Inferior parietal cortex (tissue), 1 donor: Measurements from ENCODE around the gene EIF5A.

ENCODE experiments used
- DNase-seq: peaks from one replicate; pipeline ENCODE4 v3.0.0-alpha.2; 2016; ENCODE audit errors: extremely low spot score

EIF5A gene

DNA sequence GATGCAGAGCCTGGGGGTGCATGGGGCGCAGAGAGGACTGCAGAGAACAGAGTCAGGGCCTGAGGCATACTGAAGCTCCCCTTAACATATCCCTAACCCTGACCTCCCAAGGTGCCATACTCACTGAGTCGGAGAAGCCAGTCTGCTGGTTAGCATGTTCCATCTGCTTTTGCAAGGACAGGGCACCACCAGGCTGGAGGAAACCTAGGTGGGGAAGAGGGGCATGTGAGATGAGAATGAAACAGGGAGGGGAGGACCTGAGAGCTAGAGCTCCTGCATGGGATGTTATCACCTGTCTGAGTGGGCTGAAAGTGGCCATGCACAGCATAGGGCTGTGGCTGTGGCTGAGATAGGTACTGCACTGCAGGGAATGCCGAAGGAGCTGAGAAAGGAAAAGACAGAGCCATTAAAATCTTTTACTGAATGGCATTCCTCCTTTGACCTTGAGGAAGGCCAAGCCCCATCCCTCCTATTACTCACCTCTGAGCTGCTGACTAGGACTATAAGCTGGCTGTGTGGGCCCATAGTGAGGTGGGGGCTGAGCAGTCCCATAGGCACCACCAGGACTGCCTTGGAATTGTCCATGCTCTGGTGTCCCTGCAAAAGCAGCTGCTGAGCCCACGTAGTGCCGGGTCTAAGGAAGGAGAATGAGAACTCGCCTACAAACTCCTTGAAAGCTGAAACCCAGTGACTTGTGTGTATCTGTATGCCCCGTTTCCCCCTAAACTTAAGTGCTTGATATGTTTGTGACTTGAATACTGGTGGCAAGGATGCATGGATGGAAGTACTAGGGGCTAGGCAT is 5.9 kb downstream of the EIF5A start:
- no peak for DNase-seq

DNA sequence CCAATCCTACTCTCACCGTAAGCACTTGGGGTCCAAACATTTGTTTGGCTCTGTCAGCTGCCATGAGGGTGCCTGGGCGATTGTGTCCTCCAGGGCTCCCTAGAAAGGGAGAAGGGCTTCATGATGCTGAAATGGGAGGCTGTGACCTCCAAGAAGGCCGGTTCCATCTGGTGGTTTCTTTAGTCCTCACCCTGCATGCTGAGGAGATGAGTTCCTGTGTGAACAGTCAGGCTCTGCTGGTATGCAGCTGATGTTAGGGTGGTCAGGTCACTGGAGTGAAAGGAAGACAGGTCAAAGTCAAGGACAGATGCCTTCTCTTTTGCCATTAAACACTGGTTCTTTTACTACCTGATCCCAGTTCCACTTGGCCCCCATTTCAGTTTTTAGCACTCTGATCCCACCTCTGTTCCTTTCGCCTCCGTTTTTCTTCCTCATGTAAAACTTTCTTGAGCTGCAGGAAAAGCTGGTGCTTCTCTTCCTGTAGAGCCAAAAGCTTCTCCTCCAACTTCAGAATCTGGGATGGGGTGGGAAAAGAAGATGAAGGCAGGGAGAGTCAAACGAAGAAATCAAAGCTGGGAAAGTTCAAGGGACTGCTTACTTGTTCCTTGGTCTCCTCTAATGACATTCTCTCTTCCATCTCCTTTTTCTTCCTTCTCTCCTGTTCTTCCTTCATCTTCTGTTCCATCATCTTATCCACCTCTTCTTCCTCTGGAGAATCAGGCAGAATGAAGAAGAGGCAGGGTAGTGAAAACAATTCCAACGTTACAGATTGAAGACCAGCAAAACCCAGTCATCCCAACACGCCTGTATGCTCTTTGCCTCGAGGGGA is 6.7 kb downstream of the EIF5A start:
- no peak for DNase-seq

DNA sequence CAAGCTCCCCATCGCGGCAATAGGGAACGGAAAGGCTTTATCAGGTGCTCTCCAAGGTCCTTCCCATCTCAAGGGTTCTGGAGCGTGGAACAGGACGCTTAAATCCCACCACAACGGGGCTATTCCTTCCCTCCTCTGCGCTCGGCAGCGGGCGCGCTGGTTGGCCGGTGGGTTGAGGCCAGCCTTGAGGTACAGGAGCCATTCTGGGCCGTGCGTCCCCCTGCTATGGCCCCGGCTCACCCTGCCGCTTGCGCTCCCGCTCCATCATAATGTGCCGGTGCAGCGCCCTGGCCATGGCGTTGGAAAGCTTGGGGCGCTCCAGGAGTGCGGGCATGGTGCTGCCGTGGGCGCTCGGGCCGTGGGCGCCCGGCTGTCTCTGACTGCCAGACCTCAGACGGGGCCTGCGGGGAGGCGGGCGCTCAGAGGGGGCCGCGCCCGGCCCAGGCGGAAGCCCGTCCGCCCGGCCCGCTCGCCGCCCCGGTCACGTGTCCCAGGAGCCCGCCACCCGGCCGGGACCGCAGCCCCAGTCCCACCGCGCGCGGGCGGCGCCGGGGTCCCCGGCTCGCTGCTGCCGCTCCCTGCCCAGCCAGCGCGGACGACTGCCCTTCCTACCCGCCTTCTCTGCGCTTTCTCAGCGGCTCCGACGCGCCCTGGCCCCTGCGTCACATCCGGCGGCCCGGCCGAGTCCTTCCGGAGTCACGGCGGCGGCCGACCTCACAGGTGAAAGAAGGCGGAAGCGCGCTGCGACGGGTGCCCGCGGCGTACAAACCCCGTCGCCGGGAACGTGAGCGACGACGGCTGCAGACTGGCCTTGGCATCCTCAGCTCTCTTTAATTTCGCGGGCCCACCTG is 7.5 kb downstream of the EIF5A start, which contains the start of gene GPS2:
GPS2 (minus strand) TSS at position 642 of the 851 bp plus-strand sequence; CDS start at position 334, 308 bp downstream.
- DNase-seq: peak; percentile 90

DNA sequence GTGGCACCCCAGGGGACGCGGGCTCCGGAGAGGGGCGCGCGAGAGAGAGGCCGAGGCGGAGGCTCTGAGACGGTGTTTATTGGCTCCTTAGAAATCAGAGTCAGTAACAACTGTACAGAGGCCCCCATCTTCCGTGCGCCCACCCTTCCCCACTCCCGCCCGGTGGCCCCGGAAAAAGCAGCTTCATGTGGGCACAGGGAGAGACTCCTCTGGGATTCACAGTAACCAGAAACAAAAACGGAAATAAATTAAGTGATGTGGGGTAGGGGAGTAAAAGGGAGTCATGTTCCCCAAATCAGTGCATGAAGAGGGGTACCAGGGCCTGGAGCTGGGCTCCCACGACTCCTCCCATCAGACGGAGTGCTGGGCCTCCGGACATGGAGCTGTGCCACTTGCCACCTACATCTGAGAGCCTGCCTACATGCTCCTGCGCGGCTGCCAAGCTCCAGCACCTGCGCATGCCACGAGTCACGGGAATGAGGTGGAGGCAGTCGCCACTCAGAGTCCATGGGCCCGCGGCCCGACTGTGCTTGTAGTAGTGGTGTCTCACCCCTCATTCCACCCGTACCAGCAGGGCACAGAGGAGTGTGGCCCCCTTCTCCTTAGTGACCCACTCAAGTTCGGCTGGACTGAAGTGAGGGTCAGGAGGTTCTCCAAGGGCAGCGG is 8.3 kb downstream of the EIF5A start:
- no peak for DNase-seq

DNA sequence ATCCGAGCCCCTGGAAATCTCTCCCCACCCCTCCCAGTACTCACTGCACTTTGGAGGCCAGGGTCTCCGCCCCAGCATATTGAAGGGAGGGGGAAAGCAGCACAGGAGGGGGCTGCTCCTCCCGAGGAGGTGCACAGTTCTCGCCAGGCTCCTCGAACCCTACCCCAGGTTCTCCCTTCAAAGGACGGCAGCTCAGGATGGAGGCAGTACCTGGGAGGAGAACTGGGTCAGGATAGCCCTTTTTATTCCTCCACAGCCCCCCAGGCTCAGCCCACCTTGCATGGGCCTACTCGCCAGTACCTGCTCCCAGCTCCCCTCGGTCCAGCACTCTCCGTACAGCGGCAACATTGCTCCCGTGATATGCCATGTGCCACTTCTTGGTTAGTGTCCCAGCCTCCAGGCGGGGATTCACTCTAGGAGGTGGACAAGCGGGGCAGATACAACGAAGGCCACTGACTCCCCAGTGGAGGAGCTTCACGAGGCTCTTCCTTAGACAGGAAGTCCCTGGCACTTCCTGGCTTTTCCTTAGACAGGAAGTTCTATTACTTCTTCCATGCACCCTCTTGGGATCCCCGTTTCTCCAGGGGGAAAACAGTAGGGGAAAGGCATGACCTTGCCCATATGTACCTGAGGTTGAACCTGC is 9.9 kb downstream of the EIF5A start:
- DNase-seq: no peak

DNA sequence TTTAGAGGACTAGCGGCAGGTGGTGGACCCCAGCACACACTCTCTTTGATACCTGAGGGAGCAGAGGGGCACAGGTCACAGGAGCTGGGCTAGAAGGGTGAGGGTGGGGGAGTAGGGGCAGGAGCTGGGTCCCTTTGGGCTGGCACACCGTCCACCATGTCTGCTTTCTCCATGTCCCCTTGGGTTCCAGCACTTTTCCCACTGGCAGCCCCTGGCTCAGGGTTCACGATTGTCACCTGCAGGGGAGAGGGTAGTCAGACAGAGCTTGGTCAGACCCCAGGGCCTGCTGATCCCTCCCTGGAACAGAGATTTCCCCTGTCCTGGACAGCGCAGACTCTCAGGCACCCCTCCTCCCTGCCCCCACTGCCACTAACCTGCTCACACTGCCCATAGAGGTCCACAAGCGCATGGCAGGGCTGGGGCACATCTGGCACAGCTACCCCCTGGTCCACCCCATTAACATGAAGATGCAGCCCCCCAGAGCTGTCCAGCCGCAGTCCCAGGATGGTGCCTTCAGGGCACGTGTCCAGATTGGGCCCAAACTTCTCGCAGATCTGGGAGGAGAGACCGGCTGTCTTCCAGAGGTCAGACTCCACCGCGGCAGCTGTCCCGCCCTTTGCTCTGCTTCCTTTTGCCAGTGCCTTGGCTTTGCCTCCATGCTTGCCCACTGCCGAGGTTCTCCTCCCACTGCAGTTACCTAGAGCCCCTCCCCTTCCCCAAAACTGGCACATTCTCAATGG is 10.9 kb downstream of the EIF5A start:
- DNase-seq: no peak

DNA sequence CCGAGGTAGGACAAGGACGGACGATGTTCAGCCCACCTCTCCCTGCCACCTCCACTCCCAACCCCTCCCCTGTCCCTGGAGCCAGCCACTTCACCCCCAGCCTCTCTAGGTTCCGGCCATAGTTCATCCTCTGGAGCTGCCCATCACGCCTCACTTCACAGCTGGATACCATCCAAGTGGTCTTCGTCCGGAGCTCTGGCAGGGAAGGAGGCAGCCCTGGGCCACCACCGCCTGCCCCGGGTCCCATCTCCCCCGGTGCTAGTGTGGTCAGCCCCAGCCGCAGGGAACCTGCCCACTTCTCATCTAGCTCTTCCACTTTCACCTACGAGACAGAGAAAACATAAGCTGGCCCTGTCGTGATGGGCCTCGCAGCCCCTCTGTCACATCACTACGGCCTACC is 14.0 kb downstream of the EIF5A start:
- DNase-seq: no peak

DNA sequence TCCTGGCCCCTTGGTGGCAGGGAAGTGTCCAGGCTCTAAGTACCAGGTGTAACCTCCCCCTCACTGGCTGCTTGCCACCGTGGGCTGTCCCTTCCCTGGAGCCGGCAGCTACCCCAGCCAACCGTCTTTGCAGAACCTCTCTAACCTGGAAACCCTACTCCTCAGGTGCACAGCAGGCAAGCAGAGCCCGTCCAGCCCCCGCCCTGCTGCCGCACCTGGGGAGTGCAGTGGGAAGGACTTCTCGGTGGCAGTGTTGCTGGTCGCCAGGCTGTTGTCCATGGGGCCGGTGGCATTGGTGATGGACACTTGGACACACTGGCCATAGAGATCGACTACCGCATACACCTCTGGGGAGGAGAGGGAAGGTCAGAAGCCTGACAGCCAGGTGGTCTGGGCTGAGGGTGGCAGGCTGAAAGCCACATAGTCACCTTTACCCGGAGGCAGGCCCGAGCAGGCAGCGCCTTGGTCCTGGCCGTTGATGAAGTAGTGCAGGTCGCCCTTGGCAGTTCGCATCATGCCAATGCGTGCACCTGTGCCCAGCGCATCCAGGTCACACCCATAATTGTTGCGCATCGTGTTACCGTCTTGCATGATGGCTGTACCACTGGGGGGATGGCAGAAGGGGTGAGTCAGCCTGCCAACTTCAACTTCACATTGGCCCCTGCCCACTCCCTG is 15.2 kb downstream of the EIF5A start:
- no peak for DNase-seq

DNA sequence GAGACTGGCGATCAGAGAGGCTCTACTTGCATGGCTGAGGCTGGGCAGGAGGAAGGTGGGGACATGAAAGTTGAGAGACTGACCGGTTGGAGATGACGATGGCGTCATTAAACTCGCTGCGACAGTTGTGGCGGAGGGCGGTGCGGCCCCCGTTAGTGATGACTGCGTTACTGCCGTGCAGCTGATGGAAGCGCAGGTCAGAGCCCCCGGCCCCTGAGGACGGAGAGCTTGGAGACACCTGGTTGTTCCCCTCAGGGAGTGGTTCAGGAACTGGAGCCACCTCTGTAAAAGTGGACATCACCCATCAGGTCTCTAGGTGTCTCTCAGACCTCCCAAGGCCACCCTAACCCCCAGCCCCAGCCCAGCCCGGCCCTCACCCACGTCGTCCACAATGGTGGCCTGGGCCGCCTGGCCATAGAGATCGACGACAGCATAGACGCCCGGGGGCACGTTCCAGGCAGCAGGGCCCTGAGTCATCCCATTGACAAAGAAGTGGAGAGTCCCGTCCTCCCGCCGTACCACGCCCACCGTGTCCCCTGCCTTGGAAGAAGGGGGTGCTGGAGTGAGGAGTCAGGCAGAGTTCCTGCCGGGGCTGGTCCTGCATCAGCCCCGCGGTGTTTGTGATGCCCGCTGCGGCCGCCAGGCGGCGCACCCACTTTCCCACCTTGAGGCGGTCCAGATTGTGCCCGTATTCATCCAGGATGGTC is 16.5 kb downstream of the EIF5A start:
- no peak for DNase-seq

DNA sequence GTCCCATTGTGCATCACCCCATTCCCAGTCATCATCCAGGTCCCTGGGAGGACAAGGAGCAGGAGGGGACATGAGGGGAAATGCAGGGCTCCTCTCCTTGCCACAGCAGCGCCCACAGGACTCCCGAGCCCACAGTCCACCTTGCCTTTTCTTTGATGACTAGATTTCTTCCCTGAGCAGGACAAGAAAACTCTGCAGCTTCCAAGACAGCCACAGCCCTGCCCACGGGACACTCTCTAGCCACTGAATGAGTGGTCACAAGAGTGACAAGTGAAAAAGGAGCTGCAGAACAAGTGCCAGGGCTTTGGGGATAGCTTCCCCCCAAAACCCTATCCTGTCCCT is 17.0 kb downstream of the EIF5A start:
- DNase-seq: no peak

DNA sequence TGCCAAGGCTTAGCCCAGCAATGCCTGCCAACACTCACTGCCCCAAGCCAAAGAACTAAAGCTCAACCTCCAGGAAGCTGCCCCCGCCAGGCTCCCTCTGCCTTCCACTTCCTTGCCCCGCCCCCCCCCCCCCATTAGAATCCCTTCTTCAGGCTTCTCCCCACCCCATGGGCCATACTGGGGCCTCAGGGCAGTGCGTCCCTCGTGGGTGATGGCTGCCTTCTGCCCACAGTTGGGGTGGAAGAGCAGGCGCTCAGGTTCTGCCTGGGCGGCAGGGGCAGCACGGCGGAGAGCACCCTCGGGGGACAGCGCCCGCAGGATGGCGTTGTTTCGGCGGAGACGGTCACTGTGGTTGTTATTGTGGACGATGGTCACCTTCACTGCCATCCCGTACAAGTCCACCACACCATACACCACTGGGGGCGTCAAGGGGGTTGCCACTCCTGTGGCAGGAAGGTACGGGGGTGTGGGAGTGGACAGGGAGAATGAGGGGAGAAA is 17.7 kb downstream of the EIF5A start:
- DNase-seq: no peak

DNA sequence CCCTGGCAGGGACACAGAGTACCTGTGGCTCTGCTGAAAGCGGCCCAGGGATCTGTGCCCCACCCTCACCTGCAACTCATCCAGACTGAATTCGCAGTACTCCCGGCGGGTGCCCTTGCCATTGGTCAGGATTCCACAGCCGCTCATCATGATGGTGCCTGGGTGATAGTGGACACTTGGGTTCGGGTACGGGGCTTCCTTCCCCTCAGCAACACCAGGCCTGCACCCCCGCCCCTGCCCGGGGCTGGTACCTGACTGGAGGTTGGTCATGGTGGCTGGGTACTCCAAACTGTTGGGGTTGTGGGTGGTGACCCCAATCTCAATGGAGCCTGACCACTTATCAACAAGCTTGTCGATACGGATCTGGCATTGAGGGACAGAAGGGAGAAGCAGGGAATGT is 18.8 kb downstream of the EIF5A start:
- no peak for DNase-seq

DNA sequence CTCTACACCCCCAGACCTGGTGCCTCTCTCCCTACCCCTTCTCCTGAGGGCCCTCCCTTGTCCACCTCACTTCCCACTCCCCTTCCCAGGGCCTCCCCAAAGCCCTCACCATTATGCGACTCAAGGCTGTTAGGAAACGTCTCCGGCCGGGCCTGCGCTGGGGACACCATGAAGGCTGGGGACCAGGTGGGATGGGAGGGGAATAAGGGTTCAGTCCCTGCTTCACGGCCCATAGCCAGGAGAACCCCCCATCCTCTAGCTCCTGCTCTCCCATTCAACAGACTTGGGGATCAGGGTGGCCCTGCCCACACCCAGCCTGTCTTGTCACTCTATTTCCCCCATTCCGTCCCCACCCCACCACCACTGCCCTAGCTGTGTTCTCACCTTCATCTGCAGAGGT is 19.6 kb downstream of the EIF5A start:
- no peak for DNase-seq

DNA sequence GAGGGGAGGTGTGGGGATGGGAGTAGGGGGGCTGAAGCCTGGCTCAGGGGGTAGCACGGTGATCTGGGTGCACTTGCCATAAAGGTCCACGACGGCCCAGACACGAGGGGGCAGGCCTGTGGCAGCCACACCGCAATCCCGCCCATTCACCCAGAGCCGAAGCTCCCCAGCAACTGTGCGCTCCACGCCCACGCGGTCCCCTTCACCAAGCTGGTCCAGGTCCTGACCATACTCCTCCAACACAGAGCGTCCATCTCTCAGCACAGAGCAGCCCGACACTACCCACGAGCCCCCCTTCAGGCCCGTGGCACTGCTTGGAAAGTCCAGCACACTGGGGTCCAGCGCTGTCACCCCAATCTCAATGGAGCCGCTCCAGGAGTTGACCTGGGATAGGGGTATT is 20.1 kb downstream of the EIF5A start:
- DNase-seq: no peak

DNA sequence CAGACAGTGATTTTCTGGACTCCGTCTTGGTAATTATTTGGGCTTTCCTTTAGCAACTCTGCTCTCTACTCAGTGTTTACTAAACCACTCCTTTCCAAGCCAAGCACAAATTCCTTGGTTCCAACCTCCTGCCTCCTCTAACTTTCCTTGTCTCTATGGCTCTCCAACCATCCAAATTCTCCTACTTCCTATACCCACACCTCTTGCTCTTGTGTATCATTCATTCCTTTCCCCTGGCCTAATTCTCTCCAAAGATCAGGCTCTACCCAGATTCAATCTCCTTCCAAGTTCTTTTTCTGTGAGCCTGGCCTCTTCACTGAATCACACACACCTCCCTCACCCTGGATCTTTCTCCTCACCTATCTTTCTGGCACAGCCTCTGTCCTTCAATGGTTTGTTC is 20.6 kb downstream of the EIF5A start:
- no peak for DNase-seq

DNA sequence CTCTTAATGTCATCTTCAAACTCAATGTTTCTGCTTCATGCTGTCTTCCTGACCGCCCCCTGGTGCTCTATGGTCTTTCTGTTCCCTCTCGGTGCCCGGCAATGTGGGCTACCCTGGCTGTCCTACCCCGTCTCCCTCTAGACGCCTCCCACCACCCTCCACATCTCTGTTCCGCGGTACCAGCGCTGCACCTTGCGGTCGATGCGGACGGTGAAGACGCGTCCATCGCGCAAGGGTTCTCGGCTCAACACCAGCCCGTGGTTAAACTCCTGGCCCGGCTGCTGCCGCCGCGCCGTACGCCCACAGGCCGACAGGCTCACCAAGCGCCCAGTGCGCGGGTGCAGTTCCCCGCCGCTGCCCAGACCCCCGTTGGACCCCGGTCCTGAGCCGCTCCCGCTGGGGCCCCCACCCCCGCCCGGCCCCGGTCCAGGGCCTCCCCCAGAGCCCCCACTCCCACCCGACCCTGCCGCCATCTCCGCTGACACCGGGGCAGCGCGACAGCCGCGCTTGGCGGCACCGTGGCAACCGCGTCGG is 21.5 kb downstream of the EIF5A start, which contains the start of gene NEURL4:
NEURL4 (minus strand) TSS at position 496 of the 534 bp plus-strand sequence; CDS start at position 473, 23 bp downstream.
- DNase-seq: no peak

DNA sequence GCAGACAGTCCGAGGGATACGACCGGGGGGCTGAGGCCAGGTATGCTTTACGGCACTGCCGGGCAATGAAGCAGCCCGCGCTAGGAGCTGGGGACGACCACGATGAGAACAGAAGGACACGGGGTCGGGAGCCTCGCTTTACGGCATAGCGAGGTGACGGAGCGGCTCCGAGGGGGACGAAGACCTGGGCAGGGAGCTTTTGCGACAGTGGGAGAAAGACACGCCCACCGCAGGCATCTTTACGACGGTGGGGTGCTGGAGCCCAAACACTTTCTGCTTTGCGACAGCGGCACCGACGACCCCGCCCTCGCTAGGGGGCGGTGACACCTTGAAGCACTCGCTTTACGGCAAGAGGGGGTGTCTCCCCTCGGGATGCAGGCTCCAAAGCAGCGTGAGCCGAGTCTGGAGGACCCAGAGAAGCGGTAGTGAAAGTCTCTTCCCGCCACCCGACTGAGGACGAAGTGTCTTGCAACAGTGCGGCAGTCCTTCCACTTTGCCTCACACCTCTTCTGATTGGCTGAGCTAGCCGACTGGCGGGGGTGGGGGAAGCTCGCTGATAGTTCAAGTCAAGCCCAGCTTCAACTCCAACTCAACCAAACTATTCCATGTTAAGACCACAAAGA is 22.1 kb downstream of the EIF5A start:
- DNase-seq: peak; percentile 98

DNA sequence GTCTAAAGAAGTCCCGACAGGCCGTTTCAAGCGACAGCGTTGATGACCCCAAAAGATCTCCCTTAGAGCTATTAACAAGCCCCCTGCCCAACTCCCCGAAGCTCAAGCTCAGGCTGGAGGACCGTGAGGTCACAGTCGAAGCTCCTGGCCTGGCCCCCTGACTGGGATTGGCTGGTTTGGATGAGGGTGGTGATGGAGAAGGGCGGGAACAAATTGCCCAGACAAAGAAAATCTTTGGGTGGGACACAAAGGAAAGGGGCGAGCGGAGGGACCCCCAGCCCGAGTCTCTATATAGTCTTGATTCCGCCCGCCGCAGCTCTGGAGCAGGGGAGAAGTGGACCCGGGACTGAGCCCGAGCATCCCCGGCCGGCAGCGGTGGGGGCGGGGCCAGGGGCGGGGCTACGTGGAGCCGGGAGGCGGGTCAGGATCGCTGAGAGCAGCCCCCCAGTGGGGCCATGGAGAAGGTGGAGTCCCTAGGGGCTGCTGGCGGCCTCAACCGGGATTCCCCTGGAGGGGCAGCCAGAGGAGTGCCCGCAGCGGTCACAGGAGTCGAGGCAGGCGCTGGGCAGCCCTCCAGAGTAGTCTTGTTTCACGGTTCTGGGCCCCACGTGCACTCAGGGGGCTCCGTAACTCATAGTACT is 22.7 kb downstream of the EIF5A start:
- peak; percentile 70 for DNase-seq
